RKO (cell line): Measurements from ENCODE around the gene ARRDC5.
"Not testable (repeated sequence)": the region's sequence is repeated elsewhere in the genome, so short reads cannot be mapped to it uniquely, and the experiment has no call there.

Experiments
- DNase-seq: peaks from one replicate; pipeline ENCODE4 v3.0.0-alpha.2; 2016; ENCODE audit warnings: low spot score

The ARRDC5 gene

DNA sequence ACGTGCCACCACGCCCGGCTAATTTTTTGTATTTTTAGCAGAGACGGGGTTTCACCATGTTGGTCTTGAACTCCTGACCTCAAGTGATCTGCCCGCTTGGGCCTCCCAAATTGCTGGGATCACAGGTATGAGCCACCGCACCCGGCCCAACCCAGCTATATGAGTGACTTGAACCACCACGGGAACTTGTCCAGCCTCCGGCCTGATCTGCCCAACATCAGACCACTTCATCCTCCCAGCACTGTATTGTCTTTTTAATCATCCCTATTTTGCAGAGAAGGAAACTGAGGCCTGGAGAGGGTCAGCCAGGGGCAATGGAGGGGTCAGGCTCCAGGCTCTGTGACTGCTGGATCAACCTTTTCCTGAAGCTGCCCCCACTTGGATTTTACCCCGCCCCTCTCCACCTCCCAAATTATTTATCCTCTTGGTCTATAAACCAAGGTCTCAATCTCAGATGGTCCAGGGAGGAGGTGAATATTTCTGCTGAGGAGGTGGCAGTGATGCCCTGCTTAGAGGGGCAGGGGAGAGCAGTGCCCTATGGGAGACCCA, 34.3 kb downstream of the ARRDC5 start:
- no peak for DNase-seq

DNA sequence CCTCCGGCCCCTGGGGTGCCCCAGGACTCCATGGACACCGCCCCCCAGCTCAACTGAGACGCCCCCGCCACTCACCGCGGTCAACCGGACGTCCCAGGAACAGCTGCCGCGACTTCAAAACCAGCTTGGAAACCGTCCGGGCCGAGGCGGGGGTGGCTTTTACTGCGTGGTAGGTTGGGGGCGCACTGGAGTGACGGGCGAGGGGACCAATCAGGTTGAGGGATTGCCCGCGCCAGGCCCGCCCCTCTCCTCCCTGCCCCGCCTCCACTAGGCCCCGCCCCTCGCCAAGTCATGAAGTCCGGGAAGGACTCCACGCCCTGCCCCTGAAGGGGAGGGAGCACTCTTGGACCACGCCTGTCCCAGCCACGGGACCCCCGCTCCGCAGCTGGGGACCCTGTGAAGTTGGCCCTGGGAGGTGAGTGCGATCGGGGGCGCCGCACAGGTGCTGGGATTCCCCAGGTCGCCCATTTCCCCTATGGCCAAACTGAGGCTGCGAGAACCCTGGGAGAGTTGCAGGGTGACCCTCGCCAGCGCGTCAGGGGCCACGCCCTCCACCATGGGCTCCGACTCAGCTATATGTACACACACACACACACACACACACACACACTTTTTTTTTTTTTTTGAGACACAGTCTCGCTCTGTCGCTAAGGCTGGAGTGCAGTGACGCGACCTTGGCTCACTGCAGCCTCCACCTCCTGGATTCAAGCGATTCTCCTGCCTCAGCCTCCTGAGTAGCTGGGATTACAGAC, 35.0 kb downstream of the ARRDC5 start, which contains the start of gene PLIN3:
PLIN3 (minus strand) TSS at position 134 of the 752 bp plus-strand sequence. CDS start 6,273 bp downstream, outside the sequence.
- peak; percentile 96 for DNase-seq

DNA sequence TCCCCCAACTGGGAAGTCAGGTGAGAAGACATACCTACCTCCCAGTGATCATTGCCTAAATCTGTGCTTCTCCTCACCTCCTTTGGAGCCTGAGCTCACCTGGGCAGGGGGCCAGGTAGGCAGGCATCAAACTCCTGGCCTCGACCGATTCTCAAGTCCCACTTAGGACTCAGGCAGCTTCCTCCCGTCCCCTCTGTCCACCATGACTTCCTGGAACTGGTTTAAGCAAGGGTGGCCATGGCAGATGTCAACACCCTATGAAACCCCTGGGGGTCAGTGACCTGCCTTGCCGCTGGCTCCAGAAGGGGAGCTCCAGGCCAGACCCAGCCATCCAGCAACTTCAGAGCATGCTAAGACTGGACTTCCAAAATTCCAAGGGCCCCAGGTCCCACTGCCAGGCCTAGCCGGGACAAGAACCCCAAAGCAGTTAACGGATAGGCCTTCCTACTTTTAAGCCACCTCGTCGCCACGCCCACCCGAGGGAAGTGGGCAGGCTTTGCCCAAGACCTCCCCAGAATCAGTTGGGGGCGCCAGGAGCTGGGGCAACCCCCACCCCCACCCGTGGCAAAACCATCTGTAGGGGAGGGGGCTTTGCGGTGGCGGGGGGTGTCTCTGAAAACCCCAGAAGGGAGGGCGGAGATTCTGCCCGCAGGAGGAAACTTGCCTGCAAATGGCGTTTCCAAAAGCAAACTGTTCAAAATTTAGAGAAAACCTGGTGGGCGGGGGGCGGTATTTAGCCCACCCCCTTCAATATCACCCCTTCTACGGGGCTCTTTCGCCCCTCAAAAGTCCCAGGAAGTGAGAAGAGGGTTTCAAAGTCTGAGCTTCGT, 35.9 kb downstream of the ARRDC5 start:
- DNase-seq = peak; percentile 55

DNA sequence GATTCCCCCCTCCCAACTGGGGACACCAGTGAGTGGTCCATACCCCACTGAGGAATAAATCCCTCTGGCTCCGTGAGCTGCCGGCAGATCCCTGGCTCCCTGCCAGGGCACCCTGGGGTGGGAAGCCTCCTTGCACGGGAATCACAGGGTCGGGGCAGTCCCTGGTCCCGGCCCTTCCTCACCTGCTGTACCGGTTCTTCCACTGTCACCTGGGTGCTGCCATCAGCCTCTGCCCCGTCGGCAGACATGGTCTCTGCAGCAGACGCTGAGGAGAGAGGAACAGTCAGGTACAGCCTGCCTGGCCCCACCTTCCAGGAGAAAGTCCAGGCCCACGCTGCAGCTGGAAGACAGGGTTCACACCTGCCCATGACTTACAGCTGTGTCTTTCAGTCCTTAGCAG, 41.5 kb downstream of the ARRDC5 start:
- no peak for DNase-seq

DNA sequence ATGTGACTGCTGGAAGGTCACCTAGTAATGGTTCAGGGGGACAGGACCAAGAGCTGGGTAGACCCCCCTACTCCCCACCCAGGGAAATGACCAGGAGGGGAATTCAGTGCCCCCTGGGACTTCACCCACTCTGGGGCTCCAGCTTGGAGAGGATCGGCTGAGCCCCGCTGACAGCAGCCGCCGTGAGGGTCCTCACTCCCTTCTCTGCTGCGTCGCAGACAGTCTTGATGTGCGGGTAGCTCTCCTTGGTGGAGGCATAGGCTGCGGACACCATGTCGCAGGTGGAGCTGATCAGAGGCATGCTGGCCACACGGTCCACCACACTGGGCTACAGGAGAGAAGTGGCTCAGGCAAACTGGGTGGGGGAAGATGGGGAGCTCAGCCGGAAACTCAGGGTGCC, 43.0 kb downstream of the ARRDC5 start:
- DNase-seq = no peak

DNA sequence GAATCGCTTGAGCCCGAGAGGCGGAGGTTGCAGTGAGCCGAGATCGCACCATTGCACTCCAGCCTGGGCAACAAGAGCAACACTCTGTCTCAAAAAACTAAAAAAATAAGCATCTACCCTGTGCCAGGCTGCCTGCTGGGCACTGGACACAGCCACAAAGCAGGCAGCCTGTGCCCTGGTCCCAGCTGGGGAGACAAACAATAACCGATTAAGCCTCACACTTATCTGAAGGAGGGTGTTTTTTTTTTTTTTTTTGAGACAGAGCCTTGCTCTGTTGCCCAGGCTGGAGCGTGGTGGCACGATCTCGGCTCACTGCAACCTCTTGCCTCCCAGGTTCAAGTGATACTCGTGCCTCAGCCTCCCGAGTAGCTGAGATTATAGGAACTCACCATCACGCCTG, 46.2 kb downstream of the ARRDC5 start:
- DNase-seq = not testable (repeated sequence)

DNA sequence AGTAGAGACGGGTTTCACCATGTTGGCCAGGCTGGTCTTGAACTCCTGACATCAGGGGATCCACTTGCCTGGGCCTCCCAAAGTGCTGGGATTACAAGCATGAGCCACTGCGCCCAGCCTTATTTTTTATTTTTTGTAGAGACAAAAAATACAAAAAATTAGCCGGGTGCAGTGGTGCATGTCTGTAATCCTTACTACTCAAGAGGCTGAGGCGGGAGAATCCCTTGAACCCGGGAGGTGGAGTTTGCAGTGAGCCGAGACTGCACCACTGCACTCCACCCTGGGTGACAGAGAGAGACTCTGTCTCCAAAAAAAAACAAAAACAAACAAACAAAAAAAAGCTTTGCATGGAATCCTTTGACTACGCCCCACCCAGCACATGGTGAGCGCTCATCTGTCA, 49.2 kb downstream of the ARRDC5 start:
- not testable (repeated sequence) for DNase-seq

DNA sequence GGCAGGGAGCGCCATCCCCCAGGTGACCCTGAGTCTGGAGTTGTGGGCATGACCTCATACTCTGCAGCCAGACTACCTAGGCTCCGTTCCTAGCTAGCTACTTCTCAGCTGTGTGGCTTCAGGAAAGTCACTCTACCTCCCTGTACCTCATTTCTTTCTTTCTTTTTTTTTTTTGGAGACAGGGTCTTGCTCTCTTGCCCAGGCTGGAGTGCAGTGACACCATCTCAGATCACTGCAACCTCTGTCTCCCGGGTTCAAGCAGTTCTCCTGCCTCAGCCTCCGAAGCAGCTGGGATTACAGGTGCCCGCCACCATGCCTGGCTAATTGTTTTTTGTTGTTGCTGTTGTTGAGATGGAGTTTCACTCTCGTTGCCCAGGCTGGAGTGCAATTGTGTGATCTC, 50.2 kb downstream of the ARRDC5 start:
- no peak for DNase-seq

DNA sequence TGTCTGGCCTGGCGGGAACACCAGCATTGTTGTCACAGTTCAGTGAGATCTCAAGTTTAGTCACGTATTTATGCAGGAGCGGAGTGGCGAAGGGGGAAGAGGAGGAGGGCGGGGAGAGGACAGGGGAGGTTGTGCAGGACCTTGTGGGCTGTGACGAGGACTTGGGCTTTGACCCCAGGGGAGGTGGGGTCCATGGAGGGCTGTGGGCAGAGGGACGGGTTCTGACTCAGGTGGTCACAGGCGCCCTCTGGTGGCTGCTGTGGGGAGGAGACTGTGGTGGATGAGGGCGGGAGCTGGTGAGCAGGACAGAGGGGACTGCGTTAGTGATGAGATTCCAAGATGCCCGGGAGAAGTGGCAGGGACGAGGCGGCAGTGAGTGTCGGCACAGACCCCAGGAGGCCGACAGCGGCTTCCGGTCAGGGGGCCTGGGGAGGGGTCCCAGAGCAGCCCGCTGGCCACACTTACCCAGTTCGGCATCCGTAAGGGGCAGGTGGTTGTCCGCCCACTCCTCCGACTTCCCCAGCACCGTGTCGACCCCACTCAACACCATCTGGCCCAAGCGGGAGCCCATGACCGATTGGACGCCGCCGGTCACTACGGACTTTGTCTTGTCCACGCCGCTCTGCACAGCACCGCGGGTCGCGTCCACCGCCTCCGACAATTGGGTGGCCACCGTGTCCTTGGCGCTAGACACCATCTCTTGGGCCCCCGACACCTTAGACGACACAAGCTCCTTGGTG, 51.0 kb downstream of the ARRDC5 start:
- peak; percentile 49 for DNase-seq

DNA sequence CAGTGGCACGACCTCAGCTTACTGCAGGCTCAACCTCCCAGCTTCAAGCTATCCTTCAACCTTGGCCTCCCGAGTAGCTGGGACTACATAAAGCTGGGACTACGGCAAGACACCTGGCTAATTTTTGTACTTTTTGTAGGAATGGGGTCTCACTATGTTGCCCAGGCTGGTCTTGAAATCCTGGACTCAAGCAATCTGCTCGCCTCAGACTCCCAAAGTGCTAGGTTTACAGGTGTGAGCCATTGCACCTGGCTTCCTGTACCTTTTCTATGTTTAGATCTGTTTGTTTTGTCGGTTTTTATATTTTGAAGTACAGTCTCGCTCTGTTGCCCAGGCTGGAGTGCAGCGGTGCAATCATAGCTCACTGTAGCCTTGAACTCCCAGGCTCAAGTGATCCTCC, 53.7 kb downstream of the ARRDC5 start:
- no peak for DNase-seq

DNA sequence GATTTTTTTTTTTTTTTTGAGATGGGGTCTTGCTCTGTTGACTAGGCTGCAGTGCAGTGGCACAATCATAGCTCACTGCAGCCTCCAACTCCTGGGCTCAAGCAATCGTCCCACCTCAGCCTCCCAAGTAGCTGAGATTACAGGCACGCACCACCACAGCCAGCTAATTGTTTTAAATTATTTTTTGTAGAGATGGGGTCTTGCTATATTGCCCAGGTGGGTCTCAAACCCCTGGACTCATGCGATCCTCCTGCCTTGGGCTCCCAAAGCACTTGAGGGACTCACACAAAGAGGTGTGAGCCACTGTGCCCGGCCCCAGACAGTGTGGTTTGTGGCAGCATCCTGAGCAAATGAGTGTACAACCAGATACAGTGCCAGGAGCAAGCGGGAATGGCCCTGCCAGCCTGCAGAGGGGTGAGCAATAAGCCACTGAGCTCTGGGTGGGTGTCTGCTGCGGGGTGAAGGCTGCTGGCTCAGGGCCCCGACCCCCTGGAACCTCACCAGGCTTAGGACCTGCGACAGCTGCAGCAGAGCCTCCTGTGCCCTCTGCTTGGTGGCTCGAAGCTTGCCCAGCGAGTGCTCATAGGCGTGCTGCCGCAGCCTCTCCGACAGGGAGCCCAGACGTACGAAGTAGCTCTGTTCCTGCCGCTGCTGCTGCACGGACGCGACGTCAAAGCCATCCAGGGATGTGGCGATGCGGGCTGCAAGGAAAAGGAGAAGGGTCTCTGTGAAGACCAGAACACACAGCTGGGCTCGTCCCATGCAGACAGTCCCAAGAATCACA, 55.3 kb downstream of the ARRDC5 start:
- DNase-seq = no peak

DNA sequence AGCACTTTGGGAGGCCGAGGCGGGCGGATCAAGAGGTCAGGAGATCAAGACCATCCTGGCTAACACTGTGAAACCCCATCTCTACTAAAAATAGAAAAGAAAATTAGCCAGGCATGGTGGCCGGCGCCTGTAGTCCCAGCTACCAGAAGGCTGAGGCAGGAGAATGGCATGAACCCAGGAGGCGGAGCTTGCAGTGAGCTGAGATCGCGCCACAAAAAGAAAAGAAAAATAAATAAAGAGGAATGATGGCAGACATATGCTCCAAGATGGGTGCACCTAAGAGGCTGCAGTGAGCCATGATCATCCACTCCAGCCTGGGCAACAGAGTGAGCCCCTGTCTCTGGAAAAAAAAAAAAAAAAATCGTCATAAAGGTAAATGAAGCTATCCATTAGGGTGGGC, 56.7 kb downstream of the ARRDC5 start:
- DNase-seq = not testable (repeated sequence)

DNA sequence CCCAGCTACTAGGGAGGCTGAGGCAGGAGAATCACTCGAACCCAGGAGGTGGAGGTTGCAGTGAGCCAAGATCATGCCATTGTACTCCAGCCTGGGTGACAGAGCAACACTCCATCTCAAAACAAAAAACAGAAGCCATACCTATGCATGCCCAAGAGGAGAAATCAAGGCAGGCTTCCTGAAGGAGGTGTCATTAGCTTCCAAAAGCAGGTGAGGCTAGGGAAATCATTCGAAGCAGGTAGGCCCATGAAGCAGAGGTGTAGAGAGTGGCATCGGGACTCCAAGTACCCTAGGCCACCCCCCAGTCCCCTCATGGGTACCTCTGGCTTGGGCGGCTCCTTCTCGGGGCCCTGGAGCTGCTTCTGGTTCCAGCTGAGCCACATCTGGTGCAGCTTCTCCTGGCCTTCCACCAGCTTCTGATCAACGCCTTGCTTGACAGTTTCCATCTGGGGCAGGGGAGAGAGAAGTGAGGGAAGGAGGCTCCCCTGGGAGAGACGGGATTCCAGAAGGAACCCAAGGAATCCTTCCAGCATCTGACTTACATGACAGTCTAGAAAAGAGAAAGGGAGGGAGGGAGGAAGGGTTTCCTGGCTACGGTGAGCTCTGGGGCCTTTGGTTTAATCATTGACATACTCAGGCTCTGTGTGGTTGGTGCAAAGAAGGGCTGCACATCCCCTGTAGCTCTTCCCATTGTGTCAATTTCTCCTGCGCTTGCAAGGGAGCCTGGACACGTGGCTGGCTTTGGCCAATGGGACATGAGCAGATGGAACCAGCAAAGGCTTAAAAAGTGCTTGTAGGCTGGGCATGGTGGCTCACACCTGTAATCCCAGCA, 58.1 kb downstream of the ARRDC5 start:
- DNase-seq = no peak

DNA sequence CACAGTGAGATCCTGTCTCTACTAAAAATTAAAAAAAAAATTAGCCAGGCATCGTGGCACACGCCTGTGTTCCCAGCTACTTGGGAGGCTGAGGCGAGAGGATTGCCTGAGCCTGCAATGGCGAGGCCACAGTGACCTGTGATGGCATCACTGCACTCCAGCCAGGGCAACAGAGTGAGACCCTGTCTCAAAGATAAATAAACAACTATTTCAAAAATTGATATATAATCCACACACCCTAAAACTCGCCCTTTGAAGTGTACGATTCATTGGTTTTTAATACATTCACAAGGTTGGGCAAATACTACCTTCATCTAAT, 59.1 kb downstream of the ARRDC5 start:
- DNase-seq = no peak
